HepG2 (cell line): ENCODE results near the gene AP3B1. TPM values are rescaled to one million over a fixed set of nuclear protein-coding genes. Genes with fewer than 3 reads are reported as not detected.

Experiments
- ATAC-seq: fragments of 200-7000 bp; cut with Tn5 transposase; 3 replicates; pipeline ENCODE4 v1.9.1; 2020; ENCODE audit warnings: mild to moderate bottlenecking, moderate library complexity
- BruUV-seq: library from RNA; stranded (reverse); fragments of 400-500 nt; replicated peaks from 2 replicates; lab custom pipeline; 2021; lab: Mats Ljungman, UMichigan
- CTCF ChIA-PET: fragments of 300-600 bp; formaldehyde crosslinking; extraction: SDS; loops from one replicate; lab custom pipeline; 2021; ENCODE audit warnings: low total read pairs, inconsistent platforms, low intra/inter-chr PET ratio; lab: Yijun Ruan, JAX
- POLR2A ChIA-PET: fragments of 350-600 bp; sonication (Branson Sonifier 250); formaldehyde crosslinking; loops from one replicate; lab custom pipeline; 2020; ENCODE audit warnings: antibody characterized with exemption, inconsistent platforms; lab: Yijun Ruan, JAX
- DNase-seq: peaks from one replicate; pipeline ENCODE4 v3.0.0-alpha.2; 2015; ENCODE audit warnings: low spot score
- FAIRE-seq: peaks from 3 replicates; lab custom pipeline; 2011; peaks lifted over from hg19 to GRCh38; lab: Jason Lieb, UNC
- H2AFZ ChIP-seq: one replicate; pipeline ENCODE4 v1.6.1; 2011; ENCODE audit warnings: low read length, inconsistent platforms
- H3K27ac ChIP-seq: fragments of 300-600 bp; 3 replicates; pipeline ENCODE4 v1.8.0; 2011; ENCODE audit warnings: mixed run types, mild to moderate bottlenecking, mixed read lengths, low read length, inconsistent platforms; ENCODE audit not compliant: insufficient read depth; ENCODE audit errors: extremely low read length
- H3K27me3 ChIP-seq, 2 experiments: fragments of 200-600 bp in 1 of 2; 2 replicates in 1 of 2; 3 replicates in 1 of 2; pipeline versions ENCODE4 v1.6.0 to v1.8.0; 2011; ENCODE audit warnings: low read length in 2 of 2, mild to moderate bottlenecking in 2 of 2, moderate library complexity in 2 of 2, inconsistent platforms in 1 of 2; ENCODE audit not compliant: insufficient read depth in 2 of 2, control insufficient read depth in 1 of 2
- H3K36me3 ChIP-seq, 2 experiments: fragments of 200-600 bp in 1 of 2; replicated peaks in 1 of 2; 2 replicates in 1 of 2; 3 replicates in 1 of 2; pipeline versions ENCODE4 v1.5.1 to v1.8.0; 2011; ENCODE audit warnings: low read length in 2 of 2, inconsistent platforms in 1 of 2; ENCODE audit not compliant: insufficient read depth in 2 of 2, control insufficient read depth in 1 of 2
- H3K4me1 ChIP-seq: 2 replicates; pipeline ENCODE4 v1.5.1; 2012; ENCODE audit warnings: low read length, inconsistent platforms; ENCODE audit not compliant: insufficient read depth
- H3K4me2 ChIP-seq: 2 replicates; pipeline ENCODE4 v1.6.0; 2011; ENCODE audit warnings: low read depth, low read length, inconsistent platforms
- H3K4me3 ChIP-seq, 3 experiments: fragments of 200-600 bp in 1 of 3; sonication (generic), shearing (Covaris generic) in 1 of 3; replicated peaks in 1 of 3; 2 replicates each; pipeline ENCODE4 v1.5.1; 2011 to 2016; ENCODE audit warnings: low read length in 3 of 3, inconsistent platforms in 2 of 3, low read depth in 2 of 3, mild to moderate bottlenecking in 2 of 3, control low read depth in 1 of 3, mixed read lengths in 1 of 3; ENCODE audit not compliant: insufficient read depth in 1 of 3
- H3K79me2 ChIP-seq: one replicate; pipeline ENCODE4 v1.6.1; 2011; ENCODE audit warnings: low read length, inconsistent platforms; ENCODE audit not compliant: insufficient read depth
- H3K9ac ChIP-seq: 2 replicates; pipeline ENCODE4 v1.6.0; 2011; ENCODE audit warnings: mild to moderate bottlenecking, low read depth, low read length, inconsistent platforms; ENCODE audit not compliant: insufficient read depth
- H3K9me3 ChIP-seq: 2 replicates; pipeline ENCODE4 v1.5.1; 2012; ENCODE audit warnings: mild to moderate bottlenecking, low read length
- H4K20me1 ChIP-seq: 2 replicates; pipeline ENCODE4 v1.6.0; 2011; ENCODE audit warnings: inconsistent platforms, mild to moderate bottlenecking, low read length, moderate library complexity; ENCODE audit not compliant: insufficient read depth
- EZH2 ChIP-seq: conservative IDR thresholded peaks from 2 replicates; pipeline ENCODE4 v1.6.1; 2012; ENCODE audit warnings: mild to moderate bottlenecking, low read depth, low read length, moderate library complexity
- HNF4G ChIP-seq, 2 experiments: sonication (generic) in 1 of 2; formaldehyde crosslinking in 1 of 2; IDR thresholded peaks; 2 replicates each; pipeline versions ENCODE4 v1.4.0 to v1.6.1; 2011 to 2020; ENCODE audit warnings: borderline replicate concordance in 2 of 2, low read depth in 2 of 2, mild to moderate bottlenecking in 2 of 2, low read length in 1 of 2, missing genetic modification reagents in 1 of 2, moderate library complexity in 1 of 2
- IRF2 ChIP-seq: IDR thresholded peaks from 2 replicates; pipeline ENCODE4 v1.6.1; 2018; ENCODE audit warnings: missing genetic modification reagents, missing compliant biosample characterization
- KAT7 ChIP-seq: IDR thresholded peaks from 2 replicates; pipeline ENCODE4 v1.6.1; 2018; ENCODE audit warnings: borderline replicate concordance, missing compliant biosample characterization
- MBNL3 ChIP-seq: fragments of 250-450 bp; sonication (Bioruptor Pico); conservative IDR thresholded peaks from 2 replicates; pipeline ENCODE4 v1.8.0; 2022; ENCODE audit warnings: mild to moderate bottlenecking, inconsistent platforms
- NONO ChIP-seq, 2 experiments: fragments of 450-650 bp in 1 of 2; sonication (generic) in 1 of 2; formaldehyde crosslinking in 1 of 2; IDR thresholded peaks in 1 of 2; conservative IDR thresholded peaks in 1 of 2; 2 replicates each; pipeline versions ENCODE4 v1.6.1 to v1.8.0; 2017 to 2022; ENCODE audit warnings: mild to moderate bottlenecking in 1 of 2, missing genetic modification reagents in 1 of 2, moderate library complexity in 1 of 2
- PATZ1 ChIP-seq: sonication (generic); formaldehyde crosslinking; IDR thresholded peaks from 2 replicates; pipeline ENCODE4 v1.4.0; 2020; ENCODE audit warnings: missing genetic modification reagents
- PRDM10 ChIP-seq: sonication (generic); formaldehyde crosslinking; IDR thresholded peaks from 2 replicates; pipeline ENCODE4 v1.4.0; 2020; ENCODE audit warnings: low read depth, missing genetic modification reagents
- RXRA ChIP-seq: sonication (generic); formaldehyde crosslinking; IDR thresholded peaks from 2 replicates; pipeline ENCODE4 v1.5.1; 2020; ENCODE audit warnings: missing genetic modification reagents
- TIGD3 ChIP-seq: sonication (generic); formaldehyde crosslinking; IDR thresholded peaks from 2 replicates; pipeline ENCODE4 v1.5.1; 2020; ENCODE audit warnings: mild to moderate bottlenecking, missing genetic modification reagents, borderline replicate concordance
- ZFY ChIP-seq: sonication (generic); formaldehyde crosslinking; IDR thresholded peaks from 2 replicates; pipeline ENCODE4 v1.4.0; 2020; ENCODE audit warnings: missing genetic modification reagents
- ZMYM2 ChIP-seq: sonication (generic); formaldehyde crosslinking; IDR thresholded peaks from 2 replicates; pipeline ENCODE4 v1.8.0; 2022; ENCODE audit warnings: mild to moderate bottlenecking, missing genetic modification reagents
- ZNF329 ChIP-seq: sonication (generic); formaldehyde crosslinking; IDR thresholded peaks from 2 replicates; pipeline ENCODE4 v1.9.0; 2021; ENCODE audit warnings: low read depth, mild to moderate bottlenecking, missing genetic modification reagents
- ZNF644 ChIP-seq: IDR thresholded peaks from 2 replicates; pipeline ENCODE4 v1.6.1; 2016; ENCODE audit warnings: low read depth
- WGBS: methylation state at CpG from one replicate; pipeline ENCODE4 v1.1.6; 2017; ENCODE audit warnings: low lambda C conversion rate; 5-methylcytosine and 5-hydroxymethylcytosine counted together
- in situ Hi-C: cut with HindIII; loops from 2 replicates; pipeline ENCODE4 v1.10.0; 2017; ENCODE audit warnings: low pct_unique_long_range_greater_than_20kb; ENCODE audit not compliant: extremely low pct_ligation_motif_present
- intact Hi-C: fragments of 100-400 bp; cut with micrococcal nuclease; formaldehyde crosslinking; loops from one replicate; pipeline ENCODE4 v1.10.0; 2022; ENCODE audit not compliant: unreplicated experiment
- polyA plus RNA-seq, 8 experiments: library from polyadenylated mRNA; depleted of rRNA in 3 of 8; stranded (reverse) in 7 of 8; unstranded in 1 of 8; fragments of >200 nt; fragmentation: Illumina TruSeq in 4 of 8; extraction: Trizol in 4 of 8; gene quantifications; 2 replicates each; pipeline versions ENCODE4 v1.2.1 to v1.2.3, GENCODE V29; 2011 to 2016; ENCODE audit warnings: low read depth in 4 of 8, missing spikeins in 1 of 8, mixed read lengths in 1 of 8; ENCODE audit not compliant: insufficient read depth in 1 of 8
- total RNA-seq, 5 experiments: library from RNA; depleted of rRNA; stranded (reverse); fragments of >200 nt; fragmentation: Illumina TruSeq; extraction: Trizol; gene quantifications; 2 replicates each; pipeline ENCODE4 v1.2.3, GENCODE V29; 2016; ENCODE audit warnings: low read depth in 1 of 5

The AP3B1 gene
- total and polyA plus RNA-seq, 2 of the 13 experiments (the other 11 are each of a cell fraction or from before 2014, with no cell fraction given), result 37.7 to 51.2 TPM

GRCh38 chr5:78274540-78275197 is 19.8 kb downstream of the AP3B1 start:
- WGBS, result 0% methylated on average over 1 of the region's 1 CpG
- intact Hi-C loops (loop anchor here (2.0 kb wide), 1 partner anchor 14 kb away; no protein-coding TSS in a partner anchor), in situ Hi-C loops (no loop called here)
- Histone ChIP-seq H3K4me1 (peaks cover 46% of the 10 kb centered on the region), H3K9me3 (no peaks in the 10 kb centered on the region), H3K79me2 (peaks cover 61% of the 10 kb centered on the region), H3K36me3 (no peaks in the 10 kb centered on the region; a peak in 1 of 5 replicates), H3K9ac (no peak overlapping the region), H3K27me3 (no peaks in the 10 kb centered on the region), H3K4me2 (no peak overlapping the region; the same call in 1 of the 2 replicates), H3K27ac (peak overlapping the region; percentile 63), H2AFZ (no peak overlapping the region), H4K20me1 (no peaks in the 10 kb centered on the region; the same call in 1 of the 2 replicates), H3K4me3 (no peak overlapping the region)
- ChIA-PET CTCF (no interaction called here), POLR2A (interaction anchor here (0.7 kb wide), 1 partner anchor 20 kb away, joined by 3 read pairs; no protein-coding TSS in a partner anchor)
- FAIRE-seq (peak; percentile 72), DNase-seq (peak; percentile 85), ATAC-seq (peak; percentile 97)
- no TSS peak for BruUV-seq
- peak; percentile 36; the same call in 1 of the 2 replicates for TF ChIP-seq ZNF644 (CRISPR knock-in tag)
- TF ChIP-seq MBNL3 (CRISPR knock-in tag), result no peak
- no peak for TF ChIP-seq NONO (IDR thresholded peaks at IDR 0.05)
- peak; percentile 64; the same call in 1 of the 2 replicates for TF ChIP-seq NONO (CRISPR knock-in tag; conservative IDR thresholded peaks at IDR 0.05)
- TF ChIP-seq HNF4G (IDR thresholded peaks at IDR 0.05; ENCODE audit: borderline replicate concordance, low read depth, low read length), result peak; percentile 33; the same call in 1 of the 2 replicates
- no peak for TF ChIP-seq HNF4G (CRISPR knock-in tag; IDR thresholded peaks at IDR 0.05; ENCODE audit: borderline replicate concordance, low read depth)
- TF ChIP-seq IRF2 (CRISPR knock-in tag), result peak; percentile 38; the same call in 1 of the 2 replicates
- TF ChIP-seq PRDM10 (CRISPR knock-in tag), result no peak
- TF ChIP-seq PATZ1, result 0 out of 2 replicates have a peak, but pooled peaks have one; percentile 16
- no peak for TF ChIP-seq ZNF329 (CRISPR knock-in tag)
- TF ChIP-seq KAT7 (CRISPR knock-in tag), result 0 out of 2 replicates have a peak, but pooled peaks have one; percentile 31
- peak; percentile 56 for TF ChIP-seq ZMYM2 (CRISPR knock-in tag)
- peak; percentile 47; the same call in 1 of the 2 replicates for TF ChIP-seq RXRA (CRISPR knock-in tag)
- no peak for TF ChIP-seq EZH2
- TF ChIP-seq TIGD3 (CRISPR knock-in tag), result no peak
- peak; percentile 39; the same call in 1 of the 2 replicates for TF ChIP-seq ZFY (CRISPR knock-in tag)
